GM10266 (cell line): Measurements from ENCODE around the gene IL36G.

ENCODE experiments used
- DNase-seq: peaks from one replicate; pipeline ENCODE4 v3.0.0; 2012; ENCODE audit errors: extremely low spot score
- TF ChIP-seq, protein P1 (sequence below): IDR thresholded peaks from 2 replicates; pipeline ENCODE4 v1.5.1; 2012; ENCODE audit warnings: mild to moderate bottlenecking, low read depth; ENCODE audit not compliant: control insufficient read depth, insufficient read depth; ENCODE audit errors: missing control alignments

The IL36G gene

DNA sequence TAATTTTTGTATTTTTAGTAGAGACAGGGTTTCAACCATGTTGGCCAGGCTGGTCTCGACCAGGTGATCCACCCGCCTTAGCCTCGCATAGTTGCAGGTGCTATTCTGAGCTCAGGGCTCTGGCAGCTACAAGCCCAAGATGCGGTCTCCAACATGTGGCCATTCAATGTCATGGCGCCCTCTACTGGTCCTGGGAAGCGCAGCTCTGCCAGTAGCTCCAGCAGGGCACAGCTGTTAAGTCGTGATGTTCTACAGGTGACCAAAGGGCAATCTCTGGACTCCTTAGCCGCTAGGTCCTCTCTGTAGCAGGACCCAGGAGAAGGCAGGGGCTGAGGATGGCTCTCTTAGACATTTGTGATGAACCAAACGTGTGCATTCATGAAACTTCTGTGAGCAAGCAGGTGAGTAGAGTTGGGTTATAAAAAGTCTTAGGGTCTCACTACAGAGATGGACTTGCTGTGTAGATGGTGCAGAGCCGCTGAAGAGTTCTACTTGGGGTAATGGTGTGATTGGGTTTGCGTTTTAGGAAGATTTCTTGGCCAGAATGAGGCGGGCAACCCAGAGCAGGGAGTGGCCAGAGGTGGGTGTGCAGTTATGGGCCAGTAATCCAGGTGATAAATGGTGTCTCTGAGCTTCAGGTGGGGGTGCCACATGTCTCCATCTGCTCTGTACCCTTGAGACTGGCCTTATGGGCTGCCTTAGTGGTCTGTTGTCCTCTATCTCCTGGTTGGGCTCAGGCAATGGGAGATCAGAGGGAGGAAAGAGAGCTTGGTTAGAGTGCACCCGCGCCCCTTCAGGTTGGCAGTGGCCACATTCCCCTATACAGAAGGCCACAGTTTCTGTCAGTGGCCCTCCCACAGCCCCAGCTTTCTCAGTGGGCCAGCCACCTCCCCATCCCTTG lies 35.8 kb upstream of the IL36G start:
- TF ChIP-seq, protein P1, sequence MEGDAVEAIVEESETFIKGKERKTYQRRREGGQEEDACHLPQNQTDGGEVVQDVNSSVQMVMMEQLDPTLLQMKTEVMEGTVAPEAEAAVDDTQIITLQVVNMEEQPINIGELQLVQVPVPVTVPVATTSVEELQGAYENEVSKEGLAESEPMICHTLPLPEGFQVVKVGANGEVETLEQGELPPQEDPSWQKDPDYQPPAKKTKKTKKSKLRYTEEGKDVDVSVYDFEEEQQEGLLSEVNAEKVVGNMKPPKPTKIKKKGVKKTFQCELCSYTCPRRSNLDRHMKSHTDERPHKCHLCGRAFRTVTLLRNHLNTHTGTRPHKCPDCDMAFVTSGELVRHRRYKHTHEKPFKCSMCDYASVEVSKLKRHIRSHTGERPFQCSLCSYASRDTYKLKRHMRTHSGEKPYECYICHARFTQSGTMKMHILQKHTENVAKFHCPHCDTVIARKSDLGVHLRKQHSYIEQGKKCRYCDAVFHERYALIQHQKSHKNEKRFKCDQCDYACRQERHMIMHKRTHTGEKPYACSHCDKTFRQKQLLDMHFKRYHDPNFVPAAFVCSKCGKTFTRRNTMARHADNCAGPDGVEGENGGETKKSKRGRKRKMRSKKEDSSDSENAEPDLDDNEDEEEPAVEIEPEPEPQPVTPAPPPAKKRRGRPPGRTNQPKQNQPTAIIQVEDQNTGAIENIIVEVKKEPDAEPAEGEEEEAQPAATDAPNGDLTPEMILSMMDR = peak; percentile 94
- peak; percentile 72 for DNase-seq

GRCh38 chr2:112942654-112943002 lies 35.2 kb upstream of the IL36G start:
- TF ChIP-seq, protein P1 = no peak
- no peak for DNase-seq

DNA sequence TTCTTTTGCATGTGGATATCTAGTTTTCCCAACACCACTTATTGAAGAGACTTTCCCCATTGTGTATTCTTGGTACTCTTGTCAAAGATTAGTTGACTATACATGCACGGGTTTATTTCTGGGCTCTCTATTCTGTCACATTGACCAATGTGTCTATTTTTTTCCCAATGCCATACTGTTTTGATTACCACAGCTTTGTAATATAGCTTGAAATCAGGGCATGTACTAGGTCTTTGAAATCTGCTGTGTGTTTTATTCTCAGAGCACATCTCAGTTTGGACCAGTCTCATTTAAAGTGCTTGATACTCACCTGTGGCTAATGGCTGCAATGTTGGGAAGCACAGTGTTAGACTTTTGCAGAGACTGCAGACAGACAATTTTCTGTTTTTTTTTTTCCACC lies 32.8 kb upstream of the IL36G start:
- TF ChIP-seq, protein P1 = no peak
- no peak for DNase-seq

GRCh38 chr2:112946086-112946485 lies 31.7 kb upstream of the IL36G start:
- no peak for DNase-seq
- TF ChIP-seq, protein P1 = no peak

- TF ChIP-seq, protein P1 = no peak
- no peak for DNase-seq
Measured at GRCh38 chr2:112947374-112947773, 30.4 kb upstream of the IL36G start.

DNA sequence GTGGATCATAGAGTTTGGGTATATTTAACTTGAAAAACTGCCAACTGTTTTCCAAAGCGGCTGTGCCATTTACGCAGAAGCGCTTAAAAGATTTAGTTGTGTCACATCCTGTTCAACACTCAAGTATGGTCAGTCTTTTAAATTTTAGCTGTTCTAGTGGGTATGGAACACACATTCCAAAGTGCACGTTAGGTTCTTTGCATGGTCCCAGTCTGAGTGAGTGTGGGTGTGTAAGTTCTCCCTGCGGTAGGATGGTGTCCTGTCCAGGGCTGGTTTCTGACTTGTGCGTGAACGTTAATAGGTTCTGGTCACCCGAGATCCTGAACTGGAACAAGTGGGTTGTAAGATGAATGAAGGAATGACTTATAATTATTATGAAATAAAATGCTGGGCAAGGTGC lies 28.4 kb upstream of the IL36G start:
- TF ChIP-seq, protein P1 = no peak

DNA sequence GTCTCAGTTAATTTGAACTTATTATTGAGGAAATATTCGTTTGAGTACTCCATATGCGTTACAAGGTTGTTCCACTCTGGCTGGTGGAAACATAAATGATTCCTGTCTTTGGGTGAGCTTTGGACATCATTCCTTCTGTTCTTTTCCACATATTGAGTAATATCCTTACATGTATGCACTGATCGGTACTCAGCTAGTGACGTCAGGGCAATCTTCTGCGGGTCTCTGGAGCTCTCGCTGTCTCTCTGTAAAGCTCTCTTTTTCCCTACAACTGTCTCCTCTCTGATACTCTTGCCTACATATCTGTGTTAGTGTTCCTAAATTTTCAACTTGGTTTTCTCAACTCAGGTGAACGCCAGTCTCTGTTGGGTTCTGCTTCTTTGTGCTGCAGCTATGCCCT lies 23.4 kb upstream of the IL36G start:
- DNase-seq = no peak
- TF ChIP-seq, protein P1 = no peak

More for the DNA sequence above, 28.4 kb upstream of the IL36G start:
- DNase-seq = no peak
